A673 (cell line): ENCODE results near the gene MARS1.

Source experiments
- CTCF ChIP-seq: fragments of 300-800, 200-600 bp; sonication (generic); conservative IDR thresholded peaks from 2 replicates; pipeline ENCODE4 v1.5.1; 2017; ENCODE audit warnings: low read depth, mild to moderate bottlenecking, antibody characterized with exemption, low read length, moderate library complexity, mixed read lengths
- EZH2 ChIP-seq: fragments of 200-600 bp; sonication (generic); IDR thresholded peaks from 2 replicates; pipeline ENCODE4 v1.6.1; 2017; ENCODE audit warnings: borderline replicate concordance, low read depth, mild to moderate bottlenecking, mixed read lengths, antibody characterized with exemption, low read length; ENCODE audit not compliant: poor library complexity, severe bottlenecking

- TF ChIP-seq CTCF (no peak), EZH2 (no peak)
Observed at GRCh38 chr12:57522011-57522886, 34.4 kb downstream of the MARS1 start, which contains the start of gene MBD6.
